Measurements from ENCODE around the gene WNT4.

WNT4 gene

DNA sequence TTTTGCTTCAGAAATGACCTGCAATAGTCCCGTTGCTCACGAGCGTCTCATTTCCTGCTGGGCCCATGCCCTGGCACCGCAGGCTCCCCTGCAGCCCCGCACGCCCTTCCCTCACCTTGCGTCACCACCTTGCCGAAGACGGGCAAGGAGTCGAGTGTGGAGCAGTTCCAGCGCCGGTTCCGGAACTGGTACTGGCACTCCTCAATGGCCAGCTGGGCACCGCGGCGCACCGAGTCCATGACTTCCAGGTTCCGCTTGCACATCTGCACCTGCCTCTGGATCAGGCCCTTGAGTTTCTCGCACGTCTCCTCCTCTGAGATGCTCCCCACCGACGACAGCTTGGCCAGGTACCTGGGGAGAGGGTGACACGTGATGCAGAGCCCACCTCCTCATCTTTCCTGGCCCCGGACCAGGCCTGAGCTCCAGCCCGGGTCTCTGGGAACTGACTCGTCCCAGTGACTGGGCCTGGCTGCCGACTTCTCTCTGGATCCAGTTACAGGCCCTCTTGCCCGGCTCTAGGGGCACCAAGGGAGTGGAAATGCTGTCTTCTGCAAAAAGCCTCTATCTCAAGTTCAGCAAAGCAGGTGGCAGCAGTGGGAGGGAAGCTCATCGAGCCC is 13.3 kb downstream of the WNT4 start:
- no peak for DNase-seq (ENCODE audit: low spot score)

DNA sequence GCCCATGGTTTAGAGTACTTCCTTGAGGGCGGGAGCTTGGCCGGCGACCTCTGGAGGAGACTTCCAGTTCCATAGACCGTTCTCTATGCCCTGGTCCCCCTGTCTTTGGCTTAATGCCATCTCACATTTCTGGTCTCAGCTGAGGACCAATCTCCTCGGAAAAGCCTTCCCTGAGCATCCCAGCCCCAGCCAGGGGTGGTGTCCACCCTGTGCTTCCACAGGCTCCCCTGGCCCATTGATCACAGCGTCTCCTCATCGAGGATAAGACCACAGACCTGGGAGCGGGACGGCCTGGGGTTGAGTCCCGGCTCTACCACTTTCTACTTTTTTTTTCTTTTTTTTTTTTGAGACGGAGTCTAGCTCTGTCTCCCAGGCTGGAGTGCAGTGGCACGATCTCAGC is 14.5 kb downstream of the WNT4 start:
- no peak for DNase-seq (ENCODE audit: low spot score)

DNA sequence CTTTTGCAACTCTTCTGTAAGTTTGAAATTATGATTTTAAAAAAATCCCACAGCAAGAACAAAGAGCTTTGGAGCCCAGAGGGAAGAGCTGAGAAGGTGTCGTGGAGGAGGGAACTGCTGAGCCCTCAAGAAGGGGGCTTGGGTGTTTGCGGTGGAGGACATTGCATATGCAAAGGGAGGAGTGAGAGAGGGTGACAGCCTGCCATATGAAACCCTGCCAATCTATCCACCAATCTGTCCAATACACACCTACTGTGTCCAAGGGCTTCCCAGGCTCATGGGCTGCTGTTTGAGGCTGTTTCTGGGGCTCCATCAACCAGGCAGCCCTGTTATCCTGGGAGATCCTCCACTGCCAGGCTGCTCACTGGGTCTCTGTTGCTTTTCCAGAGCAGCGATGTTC is 15.2 kb downstream of the WNT4 start:
- DNase-seq (ENCODE audit: low spot score), result no peak

DNA sequence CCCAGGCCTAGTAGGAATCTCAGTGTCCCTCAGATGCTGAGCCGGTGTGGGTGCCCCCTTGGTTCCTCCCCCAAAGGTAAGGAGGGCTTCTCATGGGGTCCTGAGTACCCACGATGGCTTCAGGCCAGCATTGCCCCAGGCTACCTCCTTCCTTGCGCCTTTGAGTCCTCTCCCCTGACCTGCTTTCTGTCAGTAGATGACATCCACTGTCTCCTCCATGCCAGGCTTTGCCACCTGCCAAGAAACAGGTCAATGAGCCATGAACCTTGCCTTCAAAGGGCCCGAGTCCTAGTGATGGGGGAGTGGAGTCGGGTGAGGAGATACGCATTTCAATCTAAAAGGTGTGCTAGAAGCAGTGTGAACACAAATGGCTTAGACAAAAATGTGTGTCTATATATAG is 15.6 kb downstream of the WNT4 start:
- no peak for DNase-seq (ENCODE audit: low spot score)

DNA sequence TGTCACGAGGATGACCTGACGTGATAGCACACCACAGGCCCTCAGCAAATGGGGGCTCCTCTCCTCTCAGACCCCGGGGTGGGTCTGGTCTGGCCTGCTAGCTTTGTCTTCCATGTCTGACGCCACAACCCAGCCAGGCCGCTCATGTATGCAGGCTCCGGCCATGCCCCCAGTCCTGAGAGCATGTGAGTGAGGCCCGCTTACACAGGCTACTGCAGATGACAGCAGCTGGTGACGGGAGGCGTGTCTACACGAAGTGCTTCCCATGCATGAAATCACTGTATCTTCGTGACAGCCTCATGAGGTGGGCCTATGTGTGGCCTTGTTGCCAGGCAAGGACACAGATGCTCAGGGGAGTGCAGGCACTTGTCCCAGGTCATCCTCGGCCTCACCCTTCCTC is 16.4 kb downstream of the WNT4 start:
- no peak for DNase-seq (ENCODE audit: low spot score)

DNA sequence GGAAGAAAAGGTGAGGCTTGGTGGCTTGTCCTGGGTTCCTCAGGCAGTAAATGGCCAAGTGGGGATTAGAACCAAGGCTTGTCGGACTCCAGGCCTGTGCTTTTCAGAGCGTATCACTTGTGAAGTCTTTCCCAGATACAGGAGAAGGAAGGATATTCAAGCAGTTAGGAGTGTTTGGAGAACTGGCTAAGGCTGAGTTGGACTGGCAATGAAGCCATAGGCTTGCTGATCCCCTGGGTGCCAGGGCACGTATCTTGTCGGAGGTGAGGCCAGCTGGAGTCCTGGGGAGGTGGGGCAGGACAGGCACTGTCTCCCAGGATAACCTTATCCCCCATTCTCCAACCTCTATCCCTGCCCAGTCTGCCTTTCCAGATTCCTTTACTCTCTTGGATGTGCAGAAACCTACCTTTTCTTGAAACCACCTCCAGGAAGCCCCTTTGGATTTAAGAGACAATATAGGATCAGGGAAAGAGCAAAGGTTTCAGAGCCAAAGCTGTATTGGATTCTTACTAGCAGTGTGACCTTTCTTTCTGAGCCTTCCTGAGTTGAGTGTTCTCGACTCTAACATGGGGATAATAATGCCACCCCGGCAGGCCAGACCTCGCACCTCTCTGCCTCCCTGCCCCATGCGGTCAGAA is 18.2 kb downstream of the WNT4 start:
- no peak for DNase-seq (ENCODE audit: low spot score)

DNA sequence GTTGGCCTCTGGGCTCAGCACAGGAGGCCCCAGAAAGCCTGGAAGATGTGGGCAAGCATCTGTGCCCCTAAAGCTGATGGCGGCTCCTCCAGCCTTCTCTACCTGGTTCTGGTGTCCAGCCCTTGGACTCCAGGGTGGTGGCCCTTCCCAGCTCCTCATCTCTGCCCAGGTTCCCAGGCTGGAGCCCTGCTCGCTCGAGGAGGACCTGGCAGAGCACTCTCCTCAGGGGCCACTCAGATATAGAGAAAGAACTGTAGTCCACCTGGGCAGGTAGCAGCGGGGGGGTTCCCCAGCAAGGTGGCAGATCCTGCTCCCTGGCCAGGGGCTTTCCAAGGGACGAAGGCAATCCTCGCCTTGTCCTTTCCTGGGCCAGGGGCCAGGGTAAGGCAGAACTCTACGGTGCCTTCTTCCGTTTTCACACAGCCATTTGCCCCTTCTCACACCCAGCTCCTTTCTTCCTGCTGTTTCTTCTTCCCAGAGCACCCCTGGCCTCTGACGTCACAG is 18.9 kb downstream of the WNT4 start:
- no peak for DNase-seq (ENCODE audit: low spot score)

DNA sequence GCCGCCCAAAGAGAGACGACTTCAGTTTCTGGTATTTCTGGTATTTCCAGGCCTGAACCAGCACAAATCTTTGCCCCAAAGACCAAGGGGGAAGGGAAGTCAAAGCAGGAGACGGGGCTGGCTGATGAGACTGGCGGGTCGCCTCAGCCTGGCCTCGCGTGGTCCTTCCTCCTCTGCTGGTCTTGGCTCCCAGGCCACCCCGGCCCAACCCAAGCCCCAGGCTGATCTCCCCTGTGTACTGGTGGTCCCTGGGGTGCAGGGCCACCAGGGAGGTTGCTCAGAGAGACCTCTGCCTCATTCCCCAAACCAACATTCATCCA is 19.9 kb downstream of the WNT4 start:
- DNase-seq (ENCODE audit: low spot score), result no peak

DNA sequence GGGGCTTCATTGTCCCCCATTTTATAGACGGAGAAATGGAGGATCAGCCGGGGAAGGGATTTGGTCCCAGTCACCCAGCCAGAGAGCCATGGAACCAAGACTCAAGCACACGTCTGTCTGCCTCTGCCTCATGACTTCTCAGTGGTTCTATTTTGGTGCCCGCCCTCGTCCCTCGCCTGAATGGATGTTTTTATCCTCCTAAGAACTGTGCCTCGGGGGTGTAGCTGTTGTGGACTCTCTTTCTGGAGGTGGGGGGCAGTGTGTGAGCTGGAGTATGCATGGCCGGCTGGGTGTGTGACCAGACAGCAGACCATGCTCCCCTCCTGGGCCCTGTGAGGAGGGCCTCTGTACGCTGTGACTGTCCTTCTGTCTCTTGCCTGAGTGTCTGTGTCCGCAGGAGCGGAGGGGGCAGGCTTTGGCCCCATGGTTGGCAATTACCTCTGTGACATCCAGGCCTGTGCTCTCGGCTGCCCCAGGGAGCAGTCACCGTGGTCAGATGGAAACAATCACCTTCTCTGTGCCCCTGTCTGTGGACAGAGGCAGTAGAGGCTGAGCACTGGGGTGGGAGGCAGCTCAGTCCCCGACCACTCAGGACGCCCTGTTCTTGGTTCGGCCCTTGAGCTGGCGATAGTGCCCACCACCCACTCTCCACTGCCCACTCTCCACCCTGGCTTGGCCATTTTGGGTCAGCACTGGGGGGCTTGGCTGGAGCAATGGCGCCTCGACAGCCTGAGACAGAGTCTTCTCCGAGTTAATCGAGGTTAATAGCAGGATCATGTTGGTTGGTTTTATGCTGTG is 20.4 kb downstream of the WNT4 start:
- no peak for DNase-seq (ENCODE audit: low spot score)

DNA sequence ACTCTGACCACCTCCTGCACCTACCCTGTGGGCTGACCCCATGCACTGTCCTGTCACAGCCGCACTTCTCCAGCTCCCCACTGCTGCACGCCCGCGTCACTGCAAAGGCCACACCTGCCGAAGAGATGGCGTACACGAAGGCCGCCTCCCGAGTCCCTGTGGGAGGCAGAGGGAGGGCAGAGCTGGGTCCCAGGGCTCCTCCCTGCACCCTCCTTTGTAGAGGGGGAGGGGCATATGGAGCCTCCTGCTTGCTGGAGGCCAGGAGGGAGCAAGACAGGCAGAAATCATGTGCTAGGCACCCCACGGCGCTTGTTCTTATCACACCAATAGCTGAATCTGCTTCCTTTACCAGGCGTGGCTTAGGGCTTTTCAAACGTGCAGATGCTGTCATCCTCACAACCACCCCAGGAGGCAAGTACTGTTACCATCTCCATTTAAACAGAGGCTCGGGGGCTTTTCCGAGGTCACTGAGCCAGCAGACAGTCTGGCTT is 21.4 kb downstream of the WNT4 start:
- DNase-seq (ENCODE audit: low spot score), result peak; percentile 44

DNA sequence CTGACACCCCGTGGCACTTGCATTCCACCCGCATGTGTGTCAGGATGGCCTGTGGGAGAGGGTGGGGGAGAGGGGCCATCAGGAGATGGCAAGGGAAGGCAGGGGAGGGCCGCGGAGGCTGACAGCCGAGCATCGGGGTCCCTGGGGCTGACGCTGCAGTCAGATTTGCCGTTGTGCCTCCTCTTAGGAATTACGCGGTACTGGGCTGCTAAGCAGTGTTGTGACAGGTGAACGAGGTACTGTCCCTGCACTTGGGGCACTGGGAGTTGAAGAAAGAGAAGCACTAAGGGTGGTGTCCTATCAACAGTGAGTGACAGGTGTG is 22.5 kb downstream of the WNT4 start:
- DNase-seq (ENCODE audit: low spot score), result no peak

DNA sequence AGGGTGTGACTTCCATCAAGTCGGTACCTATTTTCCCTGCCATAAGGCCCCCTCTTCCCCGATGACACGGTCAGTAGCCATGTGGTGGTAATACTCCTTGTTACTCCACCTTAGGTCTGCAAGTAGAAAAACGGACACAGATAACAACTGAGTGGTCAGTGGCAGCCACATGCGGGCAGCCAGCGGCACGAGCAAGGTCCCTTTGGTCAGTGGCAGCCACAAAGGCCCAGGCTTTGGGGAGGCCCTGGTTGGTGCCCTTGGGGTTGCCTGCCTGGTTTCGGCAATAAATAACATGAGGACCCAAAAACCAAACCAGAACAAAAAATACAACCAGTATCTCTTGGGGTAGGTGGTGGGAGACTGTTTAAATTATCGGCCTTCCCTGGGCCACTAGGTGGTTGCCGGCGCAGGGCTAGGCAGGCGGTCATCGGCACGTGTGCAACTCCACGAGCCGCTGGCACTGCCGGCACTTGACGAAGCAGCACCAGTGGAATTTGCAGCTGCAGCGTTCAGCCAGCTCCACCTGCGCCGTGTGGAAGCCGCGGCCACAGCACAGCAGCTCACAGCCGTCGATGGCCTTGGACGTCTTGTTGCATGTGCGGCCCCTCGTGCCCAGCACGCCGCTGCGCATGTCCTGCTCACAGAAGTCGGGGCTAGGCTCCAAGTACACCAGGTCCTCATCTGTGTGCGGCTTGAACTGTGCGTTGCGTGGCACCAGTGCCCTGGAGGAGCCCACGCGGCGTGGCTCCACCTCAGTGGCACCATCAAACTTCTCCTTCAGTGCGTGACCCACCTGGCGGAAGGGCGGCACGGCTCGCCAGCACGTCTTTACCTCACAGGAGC is 23.1 kb downstream of the WNT4 start:
- DNase-seq (ENCODE audit: low spot score), result no peak

DNA sequence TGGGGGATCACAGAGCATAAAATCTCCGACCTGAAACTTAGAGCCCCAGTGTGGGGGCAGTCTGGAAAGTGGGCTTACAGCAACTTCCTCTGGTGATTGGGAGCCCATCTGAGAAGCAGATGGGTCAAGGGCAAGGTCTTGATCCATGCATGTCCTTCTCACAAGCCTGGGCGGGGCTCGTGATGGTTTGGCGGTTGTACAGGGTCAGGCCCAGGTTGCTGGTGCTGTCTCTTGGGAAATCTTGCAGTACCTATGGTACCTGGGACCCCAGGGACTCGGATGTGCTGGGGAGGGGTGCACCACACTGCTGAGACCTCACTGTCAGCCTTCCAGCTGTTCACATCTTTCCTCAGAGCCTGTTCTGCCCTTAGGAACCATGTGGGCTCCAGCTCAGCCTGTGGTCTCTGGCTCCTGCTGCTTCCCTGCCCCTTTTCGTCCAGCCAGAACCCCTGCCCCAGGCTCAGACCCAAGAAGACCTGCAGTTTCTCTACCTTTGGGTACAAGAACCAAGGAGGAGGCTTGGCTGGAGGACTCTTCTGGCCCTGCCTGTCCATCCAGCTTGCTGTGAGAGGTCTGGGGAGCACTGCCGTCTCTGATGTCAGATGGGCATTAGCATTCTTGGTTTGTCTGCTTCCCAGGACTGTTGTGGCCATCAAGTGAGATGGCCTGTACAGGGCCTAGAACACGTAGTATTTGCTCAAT is 24.5 kb downstream of the WNT4 start:
- DNase-seq (ENCODE audit: low spot score), result no peak

DNA sequence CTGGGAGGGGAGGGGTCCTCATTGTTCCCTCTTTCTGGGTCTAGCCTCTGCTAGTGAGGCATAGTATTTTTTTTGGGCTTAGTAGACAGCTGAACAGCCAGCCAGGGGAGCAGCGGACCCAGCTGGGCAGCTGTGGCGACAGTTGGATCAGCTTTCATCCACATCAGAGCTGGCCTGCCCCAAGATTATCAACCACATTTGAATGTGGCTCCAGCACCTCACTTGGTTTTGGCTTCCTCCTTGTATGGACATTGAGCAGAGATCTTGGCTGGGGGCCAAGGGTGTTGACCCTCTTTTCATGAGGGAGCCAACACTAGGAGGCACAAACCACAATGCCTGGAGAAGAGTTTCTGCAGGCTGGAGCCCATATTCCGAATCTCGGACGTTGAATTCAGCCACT is 25.0 kb downstream of the WNT4 start:
- no peak for DNase-seq (ENCODE audit: low spot score)

DNA sequence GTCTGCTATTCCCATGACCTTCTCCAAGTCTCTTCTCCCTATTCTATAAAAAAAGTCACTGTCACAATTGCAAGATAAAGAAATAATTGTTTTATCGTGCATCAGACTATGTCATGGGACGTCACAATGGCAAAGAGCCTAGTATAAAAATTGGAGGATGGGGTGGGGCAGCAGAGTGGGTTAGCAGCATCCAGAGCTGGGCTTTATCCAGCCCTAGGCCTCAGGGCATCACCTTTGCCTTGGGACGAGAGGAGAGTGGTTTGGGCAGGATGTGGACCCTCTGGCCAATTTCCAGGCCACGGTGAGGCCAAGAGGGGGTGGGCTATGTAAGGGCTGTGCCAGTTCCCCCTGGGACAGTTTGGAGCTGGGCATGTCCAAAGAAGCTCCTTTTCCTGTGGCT is 25.7 kb downstream of the WNT4 start:
- no peak for DNase-seq (ENCODE audit: low spot score)

DNA sequence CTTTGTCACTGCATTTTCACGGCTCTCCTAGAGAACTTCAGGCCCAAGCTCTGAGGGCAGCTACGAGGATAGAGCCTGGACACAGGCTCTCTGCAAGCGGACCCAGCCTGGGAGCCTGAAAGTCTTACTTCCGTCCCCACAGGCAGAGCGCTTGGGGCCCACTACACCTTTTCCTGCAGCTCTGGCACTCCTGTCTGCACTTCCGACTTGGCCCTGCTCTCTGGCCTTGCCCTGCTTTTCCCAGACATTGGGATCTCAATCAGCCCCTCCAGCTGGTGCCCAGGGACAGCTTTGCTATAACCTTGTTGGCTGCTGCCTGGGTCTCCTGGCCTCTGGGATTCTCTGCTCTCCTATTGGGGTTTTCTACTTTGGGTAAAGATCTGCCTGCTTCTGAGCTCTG is 27.6 kb downstream of the WNT4 start:
- no peak for DNase-seq (ENCODE audit: low spot score)

DNA sequence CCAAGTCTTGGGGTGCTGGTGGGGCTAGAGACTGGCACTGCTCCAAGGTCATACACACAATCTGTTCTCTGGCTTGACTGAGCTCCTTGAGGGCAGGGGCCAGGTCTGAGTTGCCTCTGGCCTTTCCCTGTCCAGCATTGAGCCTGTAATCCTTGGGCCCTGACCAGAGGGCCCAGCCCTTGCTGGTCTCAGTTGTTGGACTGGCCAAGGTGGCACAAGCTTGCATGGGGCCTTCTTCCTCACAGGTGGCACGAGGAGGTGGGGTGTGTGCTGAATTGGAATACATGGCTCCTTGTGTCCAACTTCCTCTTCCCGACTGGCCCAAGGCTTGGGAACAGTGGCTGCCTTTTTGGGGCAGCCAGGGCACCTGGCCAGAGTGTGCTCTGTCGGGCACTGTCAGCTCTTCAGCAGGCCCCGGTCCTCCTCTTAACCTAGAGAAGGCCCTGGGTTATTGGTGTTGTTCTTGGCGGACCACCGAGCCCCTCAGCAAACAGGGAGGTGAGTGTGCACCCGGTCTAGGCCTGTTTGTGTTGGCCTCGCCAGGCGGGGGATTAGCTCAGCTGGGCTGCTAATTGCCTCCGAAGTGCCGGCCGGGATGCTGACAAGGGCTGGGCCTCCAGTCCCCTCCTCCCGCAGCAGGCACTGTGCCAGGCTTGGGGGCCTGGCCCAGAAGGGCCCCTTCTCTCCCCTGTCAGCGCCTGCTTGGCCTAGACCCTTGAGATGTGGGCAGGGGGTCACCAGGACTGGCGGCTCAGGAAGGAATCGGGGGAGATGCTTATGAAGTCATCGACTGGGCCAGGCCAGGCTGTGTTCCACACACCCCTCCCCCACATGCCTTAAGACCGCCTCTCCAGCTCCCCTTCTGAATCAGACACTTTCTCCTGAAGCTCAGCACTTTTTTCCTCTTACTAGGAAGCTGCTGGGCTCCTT is 28.5 kb downstream of the WNT4 start:
- peak; percentile 55 for DNase-seq (ENCODE audit: low spot score)

DNA sequence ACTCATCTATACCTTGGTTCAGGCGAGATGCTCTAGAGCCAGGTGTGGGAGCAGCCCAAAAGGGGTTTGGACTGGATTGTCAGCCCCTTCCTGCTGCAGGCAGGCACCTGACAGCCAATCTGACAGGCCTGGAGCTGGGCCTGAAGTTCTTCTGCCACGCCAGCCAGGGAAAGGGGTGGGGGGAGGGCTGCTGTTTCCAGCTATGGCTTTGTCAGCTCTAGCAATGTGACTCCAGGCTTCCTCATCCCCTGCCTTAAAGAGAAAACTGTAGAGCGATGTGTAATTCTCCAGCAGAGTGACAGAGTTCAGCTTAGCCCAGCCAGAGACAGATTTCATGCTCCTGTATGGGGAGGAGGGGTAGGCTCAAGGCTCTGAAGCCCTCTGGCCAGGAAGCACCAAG is 30.3 kb downstream of the WNT4 start:
- no peak for DNase-seq (ENCODE audit: low spot score)

DNA sequence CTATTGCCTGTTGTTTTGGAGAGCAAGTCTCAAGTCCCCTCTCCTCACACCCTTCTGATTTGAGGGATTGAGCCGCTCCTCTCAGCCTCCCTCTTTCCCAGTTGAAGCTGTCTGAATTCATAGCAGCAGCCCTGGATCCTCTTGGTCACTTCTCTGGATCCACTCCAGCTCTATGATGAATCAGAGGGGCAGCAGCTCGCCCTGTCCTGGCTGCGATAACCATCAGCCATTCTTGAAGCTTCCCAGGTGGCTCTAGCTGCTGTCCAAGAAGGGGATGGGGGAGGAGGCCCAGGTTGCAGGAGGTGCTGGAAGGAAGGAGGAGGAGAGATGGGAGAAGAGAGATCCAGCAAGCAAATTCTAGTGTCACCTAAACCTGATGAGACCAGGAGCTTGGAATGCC is 31.3 kb downstream of the WNT4 start:
- DNase-seq (ENCODE audit: low spot score), result no peak

DNA sequence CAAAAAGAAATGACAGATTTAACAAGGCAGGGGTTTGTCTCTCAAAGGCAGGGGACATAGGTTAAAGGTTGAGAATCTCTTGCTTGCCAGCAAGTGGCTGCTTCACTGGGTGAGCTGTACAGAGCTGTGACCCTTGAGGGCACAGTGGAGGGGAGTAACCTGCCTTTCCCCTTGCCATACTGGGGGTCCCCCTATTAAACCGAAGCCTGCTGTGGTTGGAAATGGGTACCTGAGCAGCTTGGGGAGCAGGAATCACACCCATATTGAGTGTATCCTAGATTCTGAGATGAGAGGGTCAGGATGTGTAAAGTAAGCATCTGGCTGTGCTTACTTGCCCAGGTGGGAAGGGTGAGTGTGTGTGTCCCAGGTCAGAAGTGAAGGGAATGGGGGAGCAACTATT is 31.8 kb downstream of the WNT4 start:
- no peak for DNase-seq (ENCODE audit: low spot score)

DNA sequence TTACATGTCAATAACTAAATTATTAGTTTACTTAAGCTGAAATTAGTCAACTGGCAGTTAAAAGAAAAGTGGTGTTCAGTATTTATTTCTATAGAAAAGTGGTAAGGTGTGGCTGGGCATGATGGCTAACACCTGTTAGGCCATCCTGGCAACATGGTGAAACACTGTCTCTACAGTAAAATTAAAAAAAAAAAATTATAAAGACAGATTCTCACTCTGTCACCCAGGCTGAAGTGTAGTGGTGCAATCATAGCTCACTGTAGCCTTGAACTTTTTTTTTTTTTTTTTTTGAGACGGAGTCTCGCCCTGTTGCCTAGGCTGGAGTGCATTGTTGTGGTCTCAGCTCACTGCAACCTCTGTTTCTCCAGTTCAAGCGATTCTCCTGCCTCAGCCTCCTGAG is 32.9 kb downstream of the WNT4 start:
- no peak for DNase-seq (ENCODE audit: low spot score)

All from iPS-NIHi11 (cell line).